Measurements from ENCODE around the gene WNT9A. TPM values are rescaled to one million over a fixed set of nuclear protein-coding genes. Genes with fewer than 3 reads are reported as not detected.

WNT9A gene
- polyA plus RNA-seq, 1 experiment: 1.5 TPM

- H3K36me3 ChIP-seq (ENCODE audit: control insufficient read depth, insufficient read depth, low read length): no peaks in the 10 kb centered on the region
- ChIA-PET CTCF (no interaction called here), POLR2A (no interaction called here)
- no peak overlapping the region for H3K4me3 ChIP-seq (ENCODE audit: low read depth, low read length)
- H3K27me3 ChIP-seq (ENCODE audit: control insufficient read depth, insufficient read depth, low read length): peaks cover 2% of the 10 kb centered on the region; the same call in 1 of the 2 replicates
- TF ChIP-seq CTCF (IDR thresholded peaks at IDR 0.05; ENCODE audit: insufficient read depth, low read depth, low read length): no peak
- DNase-seq (ENCODE audit: low read depth): no peak
These were observed 31.9 kb downstream of the WNT9A start for GRCh38 chr1:227915564-227916553.

DNA sequence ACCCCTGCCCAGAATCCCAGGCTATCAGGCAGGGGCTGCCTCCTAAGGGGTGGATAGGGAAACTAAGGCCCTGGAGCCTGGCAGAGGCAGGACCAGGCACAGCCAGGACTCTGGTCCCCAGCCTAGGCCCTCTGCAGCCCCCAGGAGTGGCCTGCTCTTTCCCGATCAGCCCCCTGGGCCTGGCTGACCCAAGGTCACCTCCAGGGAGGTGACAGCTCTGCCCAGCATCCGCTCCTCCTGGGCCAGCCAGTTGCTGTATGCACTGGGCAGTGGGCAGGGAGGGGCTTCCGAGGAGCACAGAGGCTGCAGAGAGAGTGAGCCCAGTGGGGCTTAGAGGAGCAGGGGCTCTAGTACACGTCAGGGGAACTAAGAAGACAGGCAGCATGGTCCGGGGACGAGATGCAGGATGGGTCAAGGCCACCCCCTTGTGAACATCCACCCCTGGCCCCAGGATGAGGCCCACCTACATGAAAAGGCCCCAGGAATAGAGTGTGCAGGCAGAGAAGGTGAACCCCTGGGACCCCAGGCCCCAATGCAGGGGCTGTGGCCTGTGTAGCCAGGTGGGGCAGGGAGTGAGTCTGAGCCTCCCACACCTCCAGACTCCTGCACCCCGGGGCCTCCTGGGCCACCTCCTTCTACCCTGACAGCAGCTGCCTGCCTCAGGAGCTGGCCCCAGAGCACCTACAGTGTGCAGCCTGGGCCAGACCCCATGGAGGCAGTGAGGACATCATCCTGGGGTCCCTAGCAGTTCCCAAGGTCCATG, 32.8 kb downstream of the WNT9A start:
- POLR2A ChIA-PET: no interaction called here
- no peak for TF ChIP-seq CTCF (IDR thresholded peaks at IDR 0.05; ENCODE audit: insufficient read depth, low read depth, low read length)
- DNase-seq (ENCODE audit: low read depth): no peak
- CTCF ChIA-PET: no interaction called here
- Histone ChIP-seq H3K27me3 (ENCODE audit: control insufficient read depth, insufficient read depth, low read length) (peaks cover 2% of the 10 kb centered on the region; the same call in 1 of the 2 replicates), H3K4me3 (ENCODE audit: low read depth, low read length) (no peak overlapping the region), H3K36me3 (ENCODE audit: control insufficient read depth, insufficient read depth, low read length) (no peaks in the 10 kb centered on the region)

DNA sequence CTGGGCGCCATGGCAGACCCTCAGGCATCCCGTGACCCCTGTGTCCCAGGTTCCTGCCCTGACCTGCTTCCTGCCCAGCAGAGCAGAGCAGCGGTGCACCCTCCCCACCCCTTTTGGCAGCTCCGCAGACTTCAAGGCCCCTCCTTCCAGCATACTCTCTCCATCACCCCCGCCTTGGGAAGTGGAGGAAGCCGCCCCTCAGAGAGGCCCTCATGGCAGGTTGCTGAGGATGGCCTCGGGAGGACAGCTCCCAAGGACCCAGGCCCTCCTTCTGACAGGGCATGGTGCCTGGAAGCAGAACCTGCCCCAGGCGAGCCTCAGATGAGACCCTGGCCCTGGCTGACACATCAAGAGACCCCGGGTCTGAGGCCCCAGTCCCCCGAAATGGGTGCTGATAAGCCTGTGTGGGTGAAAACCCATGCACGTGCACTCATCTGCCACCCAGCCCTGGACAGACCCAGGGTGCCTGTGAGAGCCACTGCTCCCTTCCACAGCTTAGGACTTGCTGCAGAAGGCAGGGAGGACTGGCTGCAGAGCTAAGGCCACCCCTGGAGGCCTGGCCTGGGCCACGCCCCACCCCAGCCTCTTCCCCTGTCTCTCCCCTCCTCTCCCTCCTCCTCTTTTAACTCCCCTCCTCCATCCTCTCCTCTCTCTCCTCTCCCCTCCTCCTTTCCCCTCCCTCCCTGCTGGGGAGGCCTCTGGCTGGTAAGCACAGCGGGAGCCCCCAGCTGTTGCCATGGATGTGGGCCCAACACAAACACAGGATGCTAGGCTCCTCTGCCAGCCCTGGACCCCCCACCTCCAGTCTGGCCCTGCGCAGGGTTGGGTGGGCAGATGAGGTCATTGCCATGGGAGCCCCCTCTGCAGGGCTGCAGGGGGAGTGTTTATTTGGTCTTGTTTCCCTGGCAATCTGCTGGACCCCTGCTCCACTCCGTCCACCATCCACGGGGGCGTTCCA, 33.7 kb downstream of the WNT9A start:
- H3K27me3 ChIP-seq (ENCODE audit: control insufficient read depth, insufficient read depth, low read length): peaks cover 4% of the 10 kb centered on the region; the same call in 1 of the 2 replicates
- ChIA-PET CTCF (no interaction called here), POLR2A (no interaction called here)
- DNase-seq (ENCODE audit: low read depth): no peak
- H3K36me3 ChIP-seq (ENCODE audit: control insufficient read depth, insufficient read depth, low read length): no peaks in the 10 kb centered on the region
- H3K4me3 ChIP-seq (ENCODE audit: low read depth, low read length): no peak overlapping the region
- no peak for TF ChIP-seq CTCF (IDR thresholded peaks at IDR 0.05; ENCODE audit: insufficient read depth, low read depth, low read length)

DNA sequence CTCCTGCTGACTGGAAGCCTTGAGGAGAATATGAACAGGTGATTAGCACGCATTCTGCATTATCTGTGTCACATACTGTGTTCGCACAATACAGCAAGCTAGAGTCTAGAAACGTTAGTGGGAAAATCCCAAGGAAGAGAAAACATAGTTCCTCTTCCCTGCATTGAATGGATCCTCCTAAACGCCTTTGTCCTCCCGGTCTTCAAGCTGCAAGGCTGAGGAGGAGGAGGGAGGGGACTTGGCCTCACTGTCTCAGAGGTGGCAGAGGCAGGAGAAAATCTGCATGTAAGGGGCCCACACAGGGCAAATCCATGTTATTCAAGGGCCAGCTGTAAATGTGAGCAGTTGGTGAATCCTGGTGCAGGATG, 34.4 kb downstream of the WNT9A start:
- ChIA-PET POLR2A (no interaction called here), CTCF (no interaction called here)
- Histone ChIP-seq H3K36me3 (ENCODE audit: control insufficient read depth, insufficient read depth, low read length) (no peaks in the 10 kb centered on the region), H3K4me3 (ENCODE audit: low read depth, low read length) (no peak overlapping the region), H3K27me3 (ENCODE audit: control insufficient read depth, insufficient read depth, low read length) (peaks cover 4% of the 10 kb centered on the region; the same call in 1 of the 2 replicates)
- TF ChIP-seq CTCF (IDR thresholded peaks at IDR 0.05; ENCODE audit: insufficient read depth, low read depth, low read length): no peak
- no peak for DNase-seq (ENCODE audit: low read depth)
